H9 (cell line): ENCODE results near the gene LAMTOR4. TPM values are rescaled to one million over a fixed set of nuclear protein-coding genes. Genes with fewer than 3 reads are reported as not detected.
"Not testable (repeated sequence)": the region's sequence is repeated elsewhere in the genome, so short reads cannot be mapped to it uniquely, and the experiment has no call there.

Experiments
- DNase-seq: peaks from one replicate; pipeline ENCODE4 v3.0.0-alpha.2; 2017
- H2AFZ ChIP-seq: one replicate; pipeline ENCODE4 v1.6.1; 2013; ENCODE audit warnings: mild to moderate bottlenecking, low read length, control low read depth, moderate library complexity
- H2AK5ac ChIP-seq: 2 replicates; pipeline ENCODE4 v1.6.1; 2013; ENCODE audit warnings: low read length, control low read depth, mixed read lengths; ENCODE audit not compliant: insufficient read length
- H2BK120ac ChIP-seq: one replicate; pipeline ENCODE4 v1.6.1; 2013; ENCODE audit warnings: low read depth, mild to moderate bottlenecking, low read length, control low read depth, inconsistent platforms; ENCODE audit not compliant: poor library complexity, severe bottlenecking
- H2BK12ac ChIP-seq: 2 replicates; pipeline ENCODE4 v1.6.1; 2013; ENCODE audit warnings: low read length, control low read depth, mixed read lengths, low read depth; ENCODE audit not compliant: insufficient read length
- H2BK15ac ChIP-seq: 2 replicates; pipeline ENCODE4 v1.6.1; 2013; ENCODE audit warnings: low read depth, low read length, control low read depth
- H2BK20ac ChIP-seq: one replicate; pipeline ENCODE4 v1.6.1; 2013; ENCODE audit warnings: low read depth, mild to moderate bottlenecking, low read length, control low read depth, inconsistent platforms; ENCODE audit not compliant: poor library complexity, severe bottlenecking
- H2BK5ac ChIP-seq: 2 replicates; pipeline ENCODE4 v1.6.1; 2013; ENCODE audit warnings: low read length, control low read depth, mixed read lengths; ENCODE audit not compliant: insufficient read length
- H3K14ac ChIP-seq: 2 replicates; pipeline ENCODE4 v1.6.1; 2013; ENCODE audit warnings: low read length, control low read depth; ENCODE audit not compliant: insufficient read depth
- H3K18ac ChIP-seq: 2 replicates; pipeline ENCODE4 v1.6.1; 2013; ENCODE audit warnings: low read depth, mild to moderate bottlenecking, mixed read lengths, low read length, control low read depth; ENCODE audit not compliant: insufficient read length
- H3K23ac ChIP-seq: 2 replicates; pipeline ENCODE4 v1.6.1; 2013; ENCODE audit warnings: low read length, control low read depth, mixed read lengths, low read depth; ENCODE audit not compliant: insufficient read length
- H3K23me2 ChIP-seq: 2 replicates; pipeline ENCODE4 v1.6.1; 2013; ENCODE audit warnings: low read depth, mild to moderate bottlenecking, mixed read lengths, low read length, control low read depth; ENCODE audit not compliant: insufficient read length, poor library complexity, severe bottlenecking
- H3K27ac ChIP-seq: 2 replicates; pipeline ENCODE4 v1.5.1; 2013; ENCODE audit warnings: low read length, control low read depth, mixed read lengths, low read depth; ENCODE audit not compliant: insufficient read length
- H3K27me3 ChIP-seq: 2 replicates; pipeline ENCODE4 v1.6.1; 2013; ENCODE audit warnings: low read length, control low read depth, inconsistent platforms; ENCODE audit not compliant: insufficient read depth
- H3K4ac ChIP-seq: 2 replicates; pipeline ENCODE4 v1.6.1; 2013; ENCODE audit warnings: low read depth, mild to moderate bottlenecking, control low read depth, inconsistent platforms, low read length, moderate library complexity
- H3K4me1 ChIP-seq: 2 replicates; pipeline ENCODE4 v1.6.1; 2013; ENCODE audit warnings: low read length, control low read depth, inconsistent platforms; ENCODE audit not compliant: insufficient read depth
- H3K4me2 ChIP-seq: 2 replicates; pipeline ENCODE4 v1.6.1; 2013; ENCODE audit warnings: low read length, control low read depth, mixed read lengths; ENCODE audit not compliant: insufficient read length, insufficient read depth
- H3K56ac ChIP-seq: 2 replicates; pipeline ENCODE4 v1.6.1; 2013; ENCODE audit warnings: low read depth, mild to moderate bottlenecking, mixed read lengths, low read length, control low read depth; ENCODE audit not compliant: insufficient read length
- H3K79me1 ChIP-seq: 2 replicates; pipeline ENCODE4 v1.6.1; 2013; ENCODE audit warnings: low read depth, mild to moderate bottlenecking, moderate library complexity, low read length, control low read depth, inconsistent platforms; ENCODE audit not compliant: insufficient read depth, poor library complexity, severe bottlenecking
- H3K79me2 ChIP-seq: 2 replicates; pipeline ENCODE4 v1.6.1; 2013; ENCODE audit warnings: low read length, control low read depth, inconsistent platforms; ENCODE audit not compliant: insufficient read depth
- H3K9ac ChIP-seq: 2 replicates; pipeline ENCODE4 v1.6.1; 2013; ENCODE audit warnings: low read length, control low read depth, mixed read lengths; ENCODE audit not compliant: insufficient read length; ENCODE audit errors: extremely low read depth
- H3K9me3 ChIP-seq: one replicate; pipeline ENCODE4 v1.6.1; 2013; ENCODE audit warnings: low read depth, low read length, inconsistent platforms; ENCODE audit not compliant: control insufficient read depth
- H3T11ph ChIP-seq: one replicate; pipeline ENCODE4 v1.6.1; 2013; ENCODE audit warnings: mild to moderate bottlenecking, low read length, control low read depth, inconsistent platforms
- H4K20me1 ChIP-seq: one replicate; pipeline ENCODE4 v1.6.1; 2013; ENCODE audit not compliant: control insufficient read depth, insufficient read length, insufficient read depth
- H4K5ac ChIP-seq: 2 replicates; pipeline ENCODE4 v1.6.1; 2013; ENCODE audit warnings: low read depth, mild to moderate bottlenecking, mixed read lengths, low read length, control low read depth; ENCODE audit not compliant: insufficient read length
- H4K8ac ChIP-seq: replicated peaks from 2 replicates; pipeline ENCODE4 v1.6.1; 2013; ENCODE audit warnings: low read length, control low read depth, mixed read lengths, low read depth; ENCODE audit not compliant: insufficient read length
- H4K91ac ChIP-seq: 2 replicates; pipeline ENCODE4 v1.6.1; 2013; ENCODE audit warnings: low read depth, mild to moderate bottlenecking, moderate library complexity, mixed read lengths, low read length, control low read depth; ENCODE audit not compliant: insufficient read length
- H3K27ac Mint-ChIP-seq, 3 experiments: 2 replicates in 2 of 3; 3 replicates in 1 of 3; pipeline ENCODE4 v1.8.0; 2020 to 2021; ENCODE audit warnings: mixed read lengths in 3 of 3, mild to moderate bottlenecking in 1 of 3, moderate library complexity in 1 of 3
- H3K27me3 Mint-ChIP-seq: 2 replicates; pipeline ENCODE4 v1.8.0; 2021; ENCODE audit warnings: low read depth, mild to moderate bottlenecking, moderate library complexity, mixed read lengths
- H3K36me3 Mint-ChIP-seq, 3 experiments: 2 replicates in 2 of 3; 3 replicates in 1 of 3; pipeline ENCODE4 v1.8.0; 2020 to 2021; ENCODE audit warnings: low read depth in 3 of 3, mixed read lengths in 3 of 3; ENCODE audit not compliant: insufficient read depth in 1 of 3
- H3K4me1 Mint-ChIP-seq, 2 experiments: 2 replicates each; pipeline ENCODE4 v1.8.0; 2020; ENCODE audit warnings: mixed read lengths in 2 of 2
- H3K4me3 Mint-ChIP-seq, 2 experiments: 2 replicates in 1 of 2; 3 replicates in 1 of 2; pipeline ENCODE4 v1.8.0; 2020 to 2021; ENCODE audit warnings: mild to moderate bottlenecking in 2 of 2, mixed read lengths in 2 of 2, moderate library complexity in 1 of 2
- H3K9me3 Mint-ChIP-seq, 2 experiments: 2 replicates in 1 of 2; 3 replicates in 1 of 2; pipeline ENCODE4 v1.8.0; 2020; ENCODE audit warnings: mild to moderate bottlenecking in 2 of 2, mixed read lengths in 2 of 2, moderate library complexity in 1 of 2
- CTCF ChIP-seq: fragments of 200-600 bp; sonication (generic); conservative IDR thresholded peaks from 3 replicates; pipeline ENCODE4 v1.8.0; 2021; ENCODE audit warnings: antibody characterized with exemption, mild to moderate bottlenecking
- WGBS: extraction: QIAGEN DNeasy Blood & Tissue Kit; methylation state at CpG from one replicate; pipeline ENCODE4 v1.1.7; 2013; ENCODE audit warnings: missing lambda C conversion rate, low lambda C conversion rate, mixed read lengths; ENCODE audit not compliant: insufficient read length; ENCODE audit errors: extremely low coverage; 5-methylcytosine and 5-hydroxymethylcytosine counted together
- total RNA-seq: library from RNA; stranded (reverse); gene quantifications from 2 replicates; pipeline ENCODE4 v1.2.1, GENCODE V29; 2021

The LAMTOR4 gene
- total RNA-seq, 1 experiment from 2014 or later, result 179 TPM

GRCh38 chr7:100128637-100128963, 20.1 kb upstream of the LAMTOR4 start:
- peak overlapping the region in 1 of 2 experiments; percentile 98; a peak in 3 of 5 replicates for H3K4me3 Mint-ChIP-seq
- Histone ChIP-seq H3K9ac (no peak overlapping the region), H3K18ac (no peak overlapping the region), H3K27me3 (no peaks in the 10 kb centered on the region; the same call in 1 of the 2 replicates), H3T11ph (no peak overlapping the region), H2BK5ac (no peak overlapping the region), H2AK5ac (no peak overlapping the region), H4K91ac (no peak overlapping the region), H2BK15ac (no peak overlapping the region), H3K4me2 (no peak overlapping the region), H3K14ac (no peak overlapping the region), H3K27ac (no peak overlapping the region), H2BK12ac (no peak overlapping the region), H3K79me2 (no peaks in the 10 kb centered on the region), H2BK20ac (no peak overlapping the region), H3K56ac (no peak overlapping the region), H4K5ac (no peak overlapping the region), H3K4me1 (peaks cover 4% of the 10 kb centered on the region; the same call in 1 of the 2 replicates), H2BK120ac (no peak overlapping the region), H3K4ac (no peak overlapping the region), H4K8ac (no peak overlapping the region), H3K79me1 (no peaks in the 10 kb centered on the region), H2AFZ (no peak overlapping the region), H4K20me1 (no peaks in the 10 kb centered on the region), H3K23me2 (peaks cover 15% of the 10 kb centered on the region), H3K23ac (no peak overlapping the region), H3K9me3 (no peaks in the 10 kb centered on the region)
- no peak for TF ChIP-seq CTCF
- no peak overlapping the region for H3K27ac Mint-ChIP-seq
- H3K27me3 Mint-ChIP-seq, result peaks cover 31% of the 10 kb centered on the region
- H3K9me3 Mint-ChIP-seq, result no peaks in the 10 kb centered on the region
- peaks cover 10 to 15% of the 10 kb centered on the region in 2 experiments for H3K4me1 Mint-ChIP-seq
- peaks cover 2 to 7% (median 6%) of the 10 kb centered on the region in 3 experiments; a peak in 3 of 7 replicates for H3K36me3 Mint-ChIP-seq
- DNase-seq, result no peak
- WGBS, result no CpG with 5 or more reads among the region's 1 CpG

GRCh38 chr7:100130220-100130607, 18.5 kb upstream of the LAMTOR4 start:
- H2BK15ac ChIP-seq, H4K8ac ChIP-seq, H3K14ac ChIP-seq, H3K27ac ChIP-seq, H3K9me3 Mint-ChIP-seq, H4K91ac ChIP-seq, H4K5ac ChIP-seq, H3K27ac Mint-ChIP-seq, H2BK5ac ChIP-seq, H2AK5ac ChIP-seq, H3T11ph ChIP-seq, H3K36me3 Mint-ChIP-seq, H3K4me1 ChIP-seq, H2AFZ ChIP-seq, H3K4ac ChIP-seq, H3K79me2 ChIP-seq, H3K27me3 ChIP-seq, H3K18ac ChIP-seq, H3K23ac ChIP-seq, H3K4me2 ChIP-seq, H4K20me1 ChIP-seq, H3K9me3 ChIP-seq, H3K9ac ChIP-seq, DNase-seq, H2BK20ac ChIP-seq, H3K56ac ChIP-seq, H2BK120ac ChIP-seq, H2BK12ac ChIP-seq, H3K79me1 ChIP-seq, H3K4me3 Mint-ChIP-seq: not testable (repeated sequence)
- Mint-ChIP-seq H3K4me1 (peaks cover 10 to 15% of the 10 kb centered on the region in 2 experiments), H3K27me3 (peaks cover 31% of the 10 kb centered on the region)
- H3K23me2 ChIP-seq, result peaks cover 15% of the 10 kb centered on the region
- no CpG with 5 or more reads among the region's 1 CpG for WGBS
